HG02973 (cell line): ENCODE measurements around the gene HSD17B10.
"Not testable (repeated sequence)": the region's sequence is repeated elsewhere in the genome, so short reads cannot be mapped to it uniquely, and the experiment has no call there.

Experiments used
- ATAC-seq: cut with Tn5 transposase; IDR thresholded peaks from one replicate; pipeline ENCODE4 v1.9.1; 2021; ENCODE audit warnings: moderate library complexity; ENCODE audit not compliant: unreplicated experiment

HSD17B10 gene

GRCh38 chrX:53438174-53438831 lies 4.1 kb upstream of the HSD17B10 start:
- ATAC-seq: no peak

- no peak for ATAC-seq
These were observed 3.0 kb upstream of the HSD17B10 start for GRCh38 chrX:53437206-53437605.

DNA sequence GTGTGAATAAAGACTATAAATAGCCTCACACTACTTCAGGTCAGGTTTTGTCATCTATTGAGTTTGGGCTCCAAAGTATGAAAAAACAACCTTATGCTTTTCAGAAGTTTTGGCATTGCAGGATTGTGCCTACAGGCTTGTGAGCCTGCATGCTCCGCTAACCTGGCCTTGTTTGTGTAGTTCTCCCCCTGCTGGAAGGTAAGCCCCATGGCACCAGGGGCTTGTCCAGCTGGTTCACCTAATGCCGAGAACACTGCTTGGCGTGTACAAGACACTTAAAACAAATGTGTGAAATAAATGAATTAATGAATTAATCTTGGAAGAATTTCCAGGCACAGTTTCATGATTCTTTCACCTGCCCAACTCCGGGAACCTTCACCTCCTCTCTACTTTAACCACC lies 1.8 kb upstream of the HSD17B10 start:
- ATAC-seq: peak; percentile 65

DNA sequence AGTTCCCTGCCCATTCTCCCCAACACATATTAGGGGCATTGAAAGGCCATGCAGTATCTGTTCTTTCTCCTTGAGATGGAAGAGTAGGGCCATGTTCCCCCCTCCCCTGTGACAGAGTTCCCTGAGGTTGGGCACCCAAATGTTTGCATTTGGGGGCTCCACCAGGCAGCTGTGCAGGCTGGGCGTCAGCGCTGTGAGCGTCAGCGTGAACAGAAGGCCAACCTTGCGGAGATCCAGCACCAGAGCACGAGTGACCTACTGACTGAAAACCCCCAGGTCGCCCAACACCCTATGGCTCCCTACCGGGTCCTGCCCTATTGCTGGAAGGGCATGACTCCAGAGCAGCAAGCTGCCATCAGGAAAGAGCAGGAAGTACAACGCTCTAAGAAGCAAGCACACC lies 3.9 kb downstream of the HSD17B10 start:
- no peak for ATAC-seq

DNA sequence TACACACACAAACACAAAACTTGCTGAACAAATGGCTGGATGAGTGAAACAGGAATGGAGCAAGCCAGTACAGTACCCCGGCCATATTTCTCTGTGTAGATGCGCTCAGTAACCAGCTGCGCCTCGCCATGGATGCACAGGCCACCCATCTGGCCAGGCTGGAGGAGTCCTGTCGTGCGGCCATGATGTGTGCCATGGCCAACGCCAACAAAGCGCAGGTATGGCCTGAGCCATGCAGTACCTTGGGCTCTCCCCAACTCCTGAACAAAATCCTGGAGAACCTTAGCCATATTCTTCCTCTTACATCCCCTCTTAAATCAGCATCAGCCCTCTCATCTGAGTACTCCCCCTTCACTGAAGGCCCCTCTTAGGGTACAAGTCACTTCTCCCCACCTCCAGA lies 4.4 kb downstream of the HSD17B10 start:
- ATAC-seq: no peak

GRCh38 chrX:53422861-53423306 lies 11.3 kb downstream of the HSD17B10 start, which contains the start of gene RIBC1:
Gene RIBC1, plus strand, starts transcription at chrX:53422873. Its CDS starts 3,404 bp downstream, at chrX:53426277.
- ATAC-seq: no peak

- peak; percentile 92 for ATAC-seq
These were observed 11.9 kb downstream of the HSD17B10 start, which contains the start of gene SMC1A for GRCh38 chrX:53422086-53422860. Gene SMC1A, minus strand, starts transcription at chrX:53422654. Its CDS starts 54 bp downstream, at chrX:53422600.

- ATAC-seq: peak; percentile 19
These were observed 12.4 kb downstream of the HSD17B10 start for GRCh38 chrX:53421772-53422085.

DNA sequence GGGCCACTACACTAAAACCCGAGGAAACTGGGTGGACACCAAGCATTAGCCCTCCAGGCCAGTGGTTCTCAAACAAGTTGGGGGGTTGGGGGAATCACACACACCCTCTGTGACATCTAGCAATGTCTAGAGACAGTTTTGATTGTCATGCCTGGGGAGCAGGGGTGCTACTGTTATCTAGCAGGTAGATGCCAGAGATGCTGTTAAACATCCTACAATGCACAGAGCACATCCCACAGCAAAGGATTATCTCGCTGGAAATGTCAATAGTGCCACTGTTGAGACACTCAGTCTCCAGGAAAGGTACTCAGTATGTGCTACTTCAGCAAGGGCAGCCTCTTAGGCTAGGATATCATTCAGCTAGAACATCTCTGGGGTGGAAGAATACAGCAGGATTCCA lies 13.0 kb downstream of the HSD17B10 start:
- ATAC-seq: no peak

DNA sequence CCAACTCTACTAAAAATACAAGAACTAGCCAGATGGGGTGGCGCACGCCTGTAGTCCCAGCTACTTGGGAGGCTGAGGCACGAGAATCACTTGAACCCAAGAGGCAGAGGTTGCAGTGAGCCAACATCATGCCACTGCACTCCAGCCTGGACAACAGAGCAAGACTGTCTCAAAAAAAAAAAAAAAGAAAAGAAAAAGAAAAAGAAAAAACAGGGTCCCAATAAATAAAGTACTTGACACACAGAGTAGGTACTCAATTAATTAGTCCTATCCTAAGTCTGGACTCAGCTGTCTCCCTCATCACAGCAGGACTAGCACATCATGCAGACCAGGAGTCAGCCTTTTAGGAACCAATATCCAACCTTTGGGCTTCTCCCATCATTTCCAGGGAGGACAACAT lies 13.8 kb downstream of the HSD17B10 start:
- not testable (repeated sequence) for ATAC-seq

- ATAC-seq: no peak
These were observed 21.7 kb downstream of the HSD17B10 start for GRCh38 chrX:53412446-53412845.

- no peak for ATAC-seq
These were observed 30.6 kb downstream of the HSD17B10 start for GRCh38 chrX:53403535-53403934.

DNA sequence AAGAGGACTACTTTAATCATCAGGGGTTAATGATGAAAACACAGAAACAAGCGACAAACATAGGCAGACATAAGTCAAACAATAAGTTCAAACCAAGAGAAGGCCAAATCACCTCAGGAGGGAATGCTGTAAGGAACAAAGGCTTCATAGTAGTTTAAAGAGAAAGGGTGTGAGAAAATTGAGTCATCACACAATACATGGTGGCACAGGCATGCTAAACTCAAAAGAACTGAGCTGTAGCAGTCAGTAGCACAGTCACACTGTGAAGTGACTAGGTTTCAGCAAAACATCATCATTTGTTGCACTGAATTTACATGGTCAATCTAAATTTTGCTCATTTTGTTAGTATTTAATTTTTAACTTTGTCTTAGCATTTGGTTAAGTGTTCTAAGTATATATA lies 36.0 kb downstream of the HSD17B10 start:
- no peak for ATAC-seq

- no peak for ATAC-seq
These were observed 38.4 kb downstream of the HSD17B10 start for GRCh38 chrX:53395605-53396298.

- ATAC-seq: no peak
These were observed 50.6 kb downstream of the HSD17B10 start for GRCh38 chrX:53383376-53384076.
